ENCODE results near the gene DUSP6.

DNA sequence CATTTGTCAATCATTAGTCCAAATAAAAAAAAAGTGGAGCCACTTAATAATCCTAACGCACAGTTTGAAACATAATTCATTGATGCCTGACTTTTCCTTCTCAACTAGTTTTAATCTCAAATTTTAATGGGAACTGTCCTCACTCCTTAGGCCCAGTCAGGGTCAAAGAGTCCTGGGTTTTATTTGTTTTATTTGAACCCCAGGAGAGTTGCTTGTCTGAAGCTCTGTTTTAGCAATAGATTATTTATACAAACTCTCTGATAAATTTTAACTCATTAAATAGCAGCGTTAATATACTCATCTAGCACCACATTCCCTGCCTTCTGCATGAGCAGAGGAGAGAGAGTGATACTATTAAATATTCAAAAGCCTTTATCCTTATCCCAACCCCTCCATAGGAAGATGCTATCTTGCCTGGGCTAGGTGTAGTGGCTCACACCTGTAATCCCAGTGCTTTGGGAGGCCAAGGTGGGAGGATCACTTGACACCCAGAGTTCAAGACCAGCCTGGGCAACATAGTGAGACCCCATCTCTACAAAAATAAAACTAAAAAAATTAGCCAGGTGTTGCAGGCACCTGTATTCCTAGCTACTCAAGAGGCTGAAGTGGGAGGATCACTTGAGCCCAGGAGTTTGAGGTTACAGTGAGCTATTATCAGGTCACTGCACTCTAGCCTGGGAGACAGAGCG, 14.5 kb upstream of the DUSP6 start:
- TF ChIP-seq RBAK (CRISPR knock-in tag; IDR thresholded peaks at IDR 0.05) (no peak), ZNF430 (CRISPR knock-in tag; IDR thresholded peaks at IDR 0.05) (no peak), SP2 (CRISPR knock-in tag; IDR thresholded peaks at IDR 0.05) (no peak), CEBPB (IDR thresholded peaks at IDR 0.05; ENCODE audit: borderline replicate concordance, low read depth, low read length) (no peak), POLR2AphosphoS5 (IDR thresholded peaks at IDR 0.05; ENCODE audit: low read depth, low read length) (no peak), ZNF253 (CRISPR knock-in tag; IDR thresholded peaks at IDR 0.05; ENCODE audit: borderline replicate concordance) (no peak), MXI1 (IDR thresholded peaks at IDR 0.05; ENCODE audit: borderline replicate concordance, low read depth, low read length) (no peak), ZNF10 (CRISPR knock-in tag; IDR thresholded peaks at IDR 0.05; ENCODE audit: borderline replicate concordance, low read depth) (no peak), SUZ12 (IDR thresholded peaks at IDR 0.05; ENCODE audit: low read depth, low read length) (no peak), ETV6 (CRISPR knock-in tag; conservative IDR thresholded peaks at IDR 0.05) (no peak)
- TF ChIP-seq, protein P1, sequence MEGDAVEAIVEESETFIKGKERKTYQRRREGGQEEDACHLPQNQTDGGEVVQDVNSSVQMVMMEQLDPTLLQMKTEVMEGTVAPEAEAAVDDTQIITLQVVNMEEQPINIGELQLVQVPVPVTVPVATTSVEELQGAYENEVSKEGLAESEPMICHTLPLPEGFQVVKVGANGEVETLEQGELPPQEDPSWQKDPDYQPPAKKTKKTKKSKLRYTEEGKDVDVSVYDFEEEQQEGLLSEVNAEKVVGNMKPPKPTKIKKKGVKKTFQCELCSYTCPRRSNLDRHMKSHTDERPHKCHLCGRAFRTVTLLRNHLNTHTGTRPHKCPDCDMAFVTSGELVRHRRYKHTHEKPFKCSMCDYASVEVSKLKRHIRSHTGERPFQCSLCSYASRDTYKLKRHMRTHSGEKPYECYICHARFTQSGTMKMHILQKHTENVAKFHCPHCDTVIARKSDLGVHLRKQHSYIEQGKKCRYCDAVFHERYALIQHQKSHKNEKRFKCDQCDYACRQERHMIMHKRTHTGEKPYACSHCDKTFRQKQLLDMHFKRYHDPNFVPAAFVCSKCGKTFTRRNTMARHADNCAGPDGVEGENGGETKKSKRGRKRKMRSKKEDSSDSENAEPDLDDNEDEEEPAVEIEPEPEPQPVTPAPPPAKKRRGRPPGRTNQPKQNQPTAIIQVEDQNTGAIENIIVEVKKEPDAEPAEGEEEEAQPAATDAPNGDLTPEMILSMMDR (CRISPR knock-in tag; IDR thresholded peaks at IDR 0.05) = no peak
